ENCODE measurements around the gene FNBP1L.

DNA sequence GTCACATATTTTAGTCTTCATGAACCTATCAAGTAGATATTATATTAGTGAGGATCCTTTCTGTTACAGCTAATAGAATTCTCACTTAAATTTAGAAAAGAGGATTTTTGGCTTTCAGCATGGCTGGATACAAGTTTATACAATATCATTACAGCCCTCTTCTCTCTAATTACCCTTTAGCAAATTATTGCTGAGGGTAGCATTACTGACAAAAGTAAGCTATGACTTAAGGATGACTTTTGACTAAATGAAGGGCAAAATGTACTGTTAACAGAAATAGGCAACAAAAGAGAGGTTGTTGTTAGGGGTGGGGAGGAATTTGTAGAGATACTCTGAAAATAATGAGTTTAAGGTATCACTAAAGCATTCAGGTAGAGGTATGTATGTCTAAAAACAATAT, 85.8 kb downstream of the FNBP1L start:
- TF ChIP-seq, protein P1, sequence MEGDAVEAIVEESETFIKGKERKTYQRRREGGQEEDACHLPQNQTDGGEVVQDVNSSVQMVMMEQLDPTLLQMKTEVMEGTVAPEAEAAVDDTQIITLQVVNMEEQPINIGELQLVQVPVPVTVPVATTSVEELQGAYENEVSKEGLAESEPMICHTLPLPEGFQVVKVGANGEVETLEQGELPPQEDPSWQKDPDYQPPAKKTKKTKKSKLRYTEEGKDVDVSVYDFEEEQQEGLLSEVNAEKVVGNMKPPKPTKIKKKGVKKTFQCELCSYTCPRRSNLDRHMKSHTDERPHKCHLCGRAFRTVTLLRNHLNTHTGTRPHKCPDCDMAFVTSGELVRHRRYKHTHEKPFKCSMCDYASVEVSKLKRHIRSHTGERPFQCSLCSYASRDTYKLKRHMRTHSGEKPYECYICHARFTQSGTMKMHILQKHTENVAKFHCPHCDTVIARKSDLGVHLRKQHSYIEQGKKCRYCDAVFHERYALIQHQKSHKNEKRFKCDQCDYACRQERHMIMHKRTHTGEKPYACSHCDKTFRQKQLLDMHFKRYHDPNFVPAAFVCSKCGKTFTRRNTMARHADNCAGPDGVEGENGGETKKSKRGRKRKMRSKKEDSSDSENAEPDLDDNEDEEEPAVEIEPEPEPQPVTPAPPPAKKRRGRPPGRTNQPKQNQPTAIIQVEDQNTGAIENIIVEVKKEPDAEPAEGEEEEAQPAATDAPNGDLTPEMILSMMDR (tag by site-specific recombination; IDR thresholded peaks at IDR 0.05), result no peak
- TF ChIP-seq TCF7L2 (IDR thresholded peaks at IDR 0.05; ENCODE audit: borderline replicate concordance, low read depth, low read length) (no peak), ZNF555 (tag by site-specific recombination; conservative IDR thresholded peaks at IDR 0.05) (no peak), ZNF138 (tag by site-specific recombination; IDR thresholded peaks at IDR 0.05; ENCODE audit: borderline replicate concordance) (no peak), ZNF777 (tag by site-specific recombination; IDR thresholded peaks at IDR 0.05; ENCODE audit: borderline replicate concordance) (no peak)
- TF ChIP-seq, protein P2, sequence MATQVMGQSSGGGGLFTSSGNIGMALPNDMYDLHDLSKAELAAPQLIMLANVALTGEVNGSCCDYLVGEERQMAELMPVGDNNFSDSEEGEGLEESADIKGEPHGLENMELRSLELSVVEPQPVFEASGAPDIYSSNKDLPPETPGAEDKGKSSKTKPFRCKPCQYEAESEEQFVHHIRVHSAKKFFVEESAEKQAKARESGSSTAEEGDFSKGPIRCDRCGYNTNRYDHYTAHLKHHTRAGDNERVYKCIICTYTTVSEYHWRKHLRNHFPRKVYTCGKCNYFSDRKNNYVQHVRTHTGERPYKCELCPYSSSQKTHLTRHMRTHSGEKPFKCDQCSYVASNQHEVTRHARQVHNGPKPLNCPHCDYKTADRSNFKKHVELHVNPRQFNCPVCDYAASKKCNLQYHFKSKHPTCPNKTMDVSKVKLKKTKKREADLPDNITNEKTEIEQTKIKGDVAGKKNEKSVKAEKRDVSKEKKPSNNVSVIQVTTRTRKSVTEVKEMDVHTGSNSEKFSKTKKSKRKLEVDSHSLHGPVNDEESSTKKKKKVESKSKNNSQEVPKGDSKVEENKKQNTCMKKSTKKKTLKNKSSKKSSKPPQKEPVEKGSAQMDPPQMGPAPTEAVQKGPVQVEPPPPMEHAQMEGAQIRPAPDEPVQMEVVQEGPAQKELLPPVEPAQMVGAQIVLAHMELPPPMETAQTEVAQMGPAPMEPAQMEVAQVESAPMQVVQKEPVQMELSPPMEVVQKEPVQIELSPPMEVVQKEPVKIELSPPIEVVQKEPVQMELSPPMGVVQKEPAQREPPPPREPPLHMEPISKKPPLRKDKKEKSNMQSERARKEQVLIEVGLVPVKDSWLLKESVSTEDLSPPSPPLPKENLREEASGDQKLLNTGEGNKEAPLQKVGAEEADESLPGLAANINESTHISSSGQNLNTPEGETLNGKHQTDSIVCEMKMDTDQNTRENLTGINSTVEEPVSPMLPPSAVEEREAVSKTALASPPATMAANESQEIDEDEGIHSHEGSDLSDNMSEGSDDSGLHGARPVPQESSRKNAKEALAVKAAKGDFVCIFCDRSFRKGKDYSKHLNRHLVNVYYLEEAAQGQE (tag by site-specific recombination; IDR thresholded peaks at IDR 0.05), result no peak
- TF ChIP-seq, protein P3, sequence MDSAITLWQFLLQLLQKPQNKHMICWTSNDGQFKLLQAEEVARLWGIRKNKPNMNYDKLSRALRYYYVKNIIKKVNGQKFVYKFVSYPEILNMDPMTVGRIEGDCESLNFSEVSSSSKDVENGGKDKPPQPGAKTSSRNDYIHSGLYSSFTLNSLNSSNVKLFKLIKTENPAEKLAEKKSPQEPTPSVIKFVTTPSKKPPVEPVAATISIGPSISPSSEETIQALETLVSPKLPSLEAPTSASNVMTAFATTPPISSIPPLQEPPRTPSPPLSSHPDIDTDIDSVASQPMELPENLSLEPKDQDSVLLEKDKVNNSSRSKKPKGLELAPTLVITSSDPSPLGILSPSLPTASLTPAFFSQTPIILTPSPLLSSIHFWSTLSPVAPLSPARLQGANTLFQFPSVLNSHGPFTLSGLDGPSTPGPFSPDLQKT (IDR thresholded peaks at IDR 0.05; ENCODE audit: borderline replicate concordance, low read depth, low read length), result no peak
